GM12801 (cell line): ENCODE data around the gene RGS6.
A peak's percentile ranks its signal among the peaks of the same experiment; 100 is the strongest.

Experiments
- CTCF ChIP-seq: IDR thresholded peaks from one replicate; pipeline ENCODE4 v1.5.1; 2011; ENCODE audit warnings: control low read depth; ENCODE audit not compliant: insufficient read length; ENCODE audit errors: extremely low read depth

RGS6 gene

GRCh38 chr14:72513965-72514659 is 581.9 kb downstream of the RGS6 start:
- no peak for TF ChIP-seq CTCF

- TF ChIP-seq CTCF: no peak
Measured at GRCh38 chr14:72514660-72515025, 582.4 kb downstream of the RGS6 start.

GRCh38 chr14:72515779-72516770 is 583.8 kb downstream of the RGS6 start:
- TF ChIP-seq CTCF: no peak

GRCh38 chr14:72516936-72517700 is 584.9 kb downstream of the RGS6 start:
- peak; percentile 69 for TF ChIP-seq CTCF

GRCh38 chr14:72517736-72518135 is 585.5 kb downstream of the RGS6 start:
- TF ChIP-seq CTCF: no peak

- no peak for TF ChIP-seq CTCF
Measured at GRCh38 chr14:72518809-72519377, 586.7 kb downstream of the RGS6 start.
